ENCODE measurements around the gene STAT5A. TPM values are rescaled to one million over a fixed set of nuclear protein-coding genes. Genes with fewer than 3 reads are reported as not detected.

STAT5A gene
- polyA plus RNA-seq, 1 donor (not counting 4 experiments of a cell fraction or from before 2014, with no cell fraction given) = 0.51 TPM

- Histone ChIP-seq H3K4me1 (ENCODE audit: control insufficient read depth, extremely low read depth, insufficient read depth, low read length) (peaks cover 15% of the 10 kb centered on the region), H3K9ac (ENCODE audit: control insufficient read depth, extremely low read depth, insufficient read depth, low read length) (no peak overlapping the region), H3K36me3 (ENCODE audit: control insufficient read depth in 2 of 2, extremely low read depth in 1 of 2, insufficient read depth in 2 of 2, low read length in 2 of 2) (peaks cover 13 to 15% of the 10 kb centered on the region in 2 experiments), H3K9me3 (ENCODE audit: control insufficient read depth, low read depth, low read length) (no peaks in the 10 kb centered on the region), H3K79me2 (ENCODE audit: control insufficient read depth, insufficient read depth, low read length) (no peaks in the 10 kb centered on the region), H3K4me2 (ENCODE audit: control insufficient read depth, extremely low read depth, insufficient read depth, low read depth, low read length) (no peak overlapping the region), H3K9me1 (ENCODE audit: control insufficient read depth, extremely low read depth, insufficient read depth, low read length) (no peaks in the 10 kb centered on the region), H3K27ac (ENCODE audit: control insufficient read depth, insufficient read depth, low read length) (no peak overlapping the region), H3K4me3 (ENCODE audit: control insufficient read depth in 2 of 3, extremely low read depth in 1 of 3, insufficient read depth in 2 of 3, low read depth in 1 of 3, low read length in 3 of 3) (no peak overlapping the region), H3K27me3 (ENCODE audit: control insufficient read depth, extremely low read depth, insufficient read depth, low read length) (peaks cover 7% of the 10 kb centered on the region), H2AFZ (ENCODE audit: control insufficient read depth, low read length) (no peak overlapping the region), H4K20me1 (ENCODE audit: control insufficient read depth, extremely low read depth, insufficient read depth, low read length) (peaks cover 2% of the 10 kb centered on the region)
- TF ChIP-seq CTCF (optimal IDR thresholded peaks at IDR 0.05 in 1 of 3, IDR thresholded peaks at IDR 0.05 in 1 of 3, conservative IDR thresholded peaks at IDR 0.05 in 1 of 3; ENCODE audit: extremely low read depth in 1 of 3, insufficient read depth in 2 of 3, low read length in 3 of 3) = no peak
- no peak for TF ChIP-seq EZH2 (IDR thresholded peaks at IDR 0.05; ENCODE audit: low read length)
- FAIRE-seq (no peak), DNase-seq (ENCODE audit: low read depth, low spot score) (no peak)
- dilution Hi-C loops (cut with MboI; ENCODE audit: extremely low pct_ligation_motif_present, low sequenced_read_pairs) = loop anchor here (25.0 kb wide), 1 partner anchor 200 kb away; no protein-coding TSS in a partner anchor
Observed at GRCh38 chr17:42312035-42312284, 23.7 kb downstream of the STAT5A start.

- H3K4me3 ChIP-seq (ENCODE audit: control insufficient read depth in 2 of 3, extremely low read depth in 1 of 3, insufficient read depth in 2 of 3, low read depth in 1 of 3, low read length in 3 of 3) = no peak overlapping the region
- dilution Hi-C loops (cut with MboI; ENCODE audit: extremely low pct_ligation_motif_present, low sequenced_read_pairs) = loop anchor here (25.0 kb wide), 1 partner anchor 200 kb away; no protein-coding TSS in a partner anchor
- no peak overlapping the region for H2AFZ ChIP-seq (ENCODE audit: control insufficient read depth, low read length)
- H3K4me1 ChIP-seq (ENCODE audit: control insufficient read depth, extremely low read depth, insufficient read depth, low read length) = peaks cover 15% of the 10 kb centered on the region
- H3K9me3 ChIP-seq (ENCODE audit: control insufficient read depth, low read depth, low read length) = no peaks in the 10 kb centered on the region
- H3K36me3 ChIP-seq (ENCODE audit: control insufficient read depth in 2 of 2, extremely low read depth in 1 of 2, insufficient read depth in 2 of 2, low read length in 2 of 2) = peaks cover 16 to 20% of the 10 kb centered on the region in 2 experiments
- no peak overlapping the region for H3K27ac ChIP-seq (ENCODE audit: control insufficient read depth, insufficient read depth, low read length)
- H3K27me3 ChIP-seq (ENCODE audit: control insufficient read depth, extremely low read depth, insufficient read depth, low read length) = peaks cover 7% of the 10 kb centered on the region
- peaks cover 2% of the 10 kb centered on the region for H4K20me1 ChIP-seq (ENCODE audit: control insufficient read depth, extremely low read depth, insufficient read depth, low read length)
- FAIRE-seq (no peak), DNase-seq (ENCODE audit: low read depth, low spot score) (no peak)
- H3K79me2 ChIP-seq (ENCODE audit: control insufficient read depth, insufficient read depth, low read length) = no peaks in the 10 kb centered on the region
- TF ChIP-seq CTCF (optimal IDR thresholded peaks at IDR 0.05 in 1 of 3, IDR thresholded peaks at IDR 0.05 in 1 of 3, conservative IDR thresholded peaks at IDR 0.05 in 1 of 3; ENCODE audit: extremely low read depth in 1 of 3, insufficient read depth in 2 of 3, low read length in 3 of 3) (peak; percentile 48 to 90 (median 81)), EZH2 (IDR thresholded peaks at IDR 0.05; ENCODE audit: low read length) (no peak)
- H3K9ac ChIP-seq (ENCODE audit: control insufficient read depth, extremely low read depth, insufficient read depth, low read length) = no peak overlapping the region
- H3K4me2 ChIP-seq (ENCODE audit: control insufficient read depth, extremely low read depth, insufficient read depth, low read depth, low read length) = no peak overlapping the region
- no peaks in the 10 kb centered on the region for H3K9me1 ChIP-seq (ENCODE audit: control insufficient read depth, extremely low read depth, insufficient read depth, low read length)
Observed at GRCh38 chr17:42312285-42313130, 24.2 kb downstream of the STAT5A start.
